ENCODE results near the gene BANK1. TPM values are rescaled to one million over a fixed set of nuclear protein-coding genes. Genes with fewer than 3 reads are reported as not detected.
A peak's percentile ranks its signal among the peaks of the same experiment; 100 is the strongest.

BANK1 gene
- total RNA-seq, 2 experiments from 2014 or later, result 0.33 to 0.68 TPM

DNA sequence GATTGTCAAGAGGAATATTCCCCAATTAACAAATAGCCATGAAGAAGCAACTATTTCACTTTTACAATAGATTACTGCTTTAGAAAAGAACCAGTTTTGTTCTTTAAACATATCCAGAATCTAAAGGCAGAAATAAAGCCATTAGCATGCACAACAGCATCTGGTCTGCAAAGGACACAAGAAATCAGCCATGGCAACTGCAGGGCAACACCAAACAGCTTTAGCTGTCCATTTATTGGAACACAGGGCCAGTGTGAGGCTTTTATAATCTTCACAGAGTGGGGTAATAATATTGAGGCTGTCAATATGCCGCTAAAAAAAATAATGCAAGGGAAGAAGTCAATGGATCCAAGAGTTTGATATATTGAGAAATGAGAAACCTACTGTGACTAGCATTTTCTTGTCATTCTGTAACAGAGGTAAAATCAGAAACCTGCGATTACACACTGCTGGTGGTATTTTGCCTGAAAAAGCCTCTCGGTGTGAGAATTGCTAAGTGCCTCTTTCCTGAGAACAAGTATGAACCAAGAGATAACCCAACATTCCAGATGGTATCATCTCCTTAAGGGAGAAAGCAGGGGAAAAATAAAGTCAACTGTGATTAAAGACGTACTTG lies 2.7 kb upstream of the BANK1 start:
- H3K4me3 Mint-ChIP-seq, result no peak overlapping the region
- H3K27me3 Mint-ChIP-seq, result peaks cover 28% of the 10 kb centered on the region
- no peaks in the 10 kb centered on the region for H3K36me3 Mint-ChIP-seq (ENCODE audit: low read depth)
- peaks cover 2% of the 10 kb centered on the region for H3K9me3 Mint-ChIP-seq
- no peak for DNase-seq
- POLR2A ChIA-PET, result no interaction called here
- H3K27ac Mint-ChIP-seq, result no peak overlapping the region
- CTCF ChIA-PET, result no interaction called here
- peaks cover 32% of the 10 kb centered on the region for H3K4me1 Mint-ChIP-seq

- Mint-ChIP-seq H3K27me3 (peaks cover 49% of the 10 kb centered on the region), H3K27ac (no peak overlapping the region), H3K9me3 (peaks cover 2% of the 10 kb centered on the region), H3K36me3 (ENCODE audit: low read depth) (no peaks in the 10 kb centered on the region), H3K4me3 (peak overlapping the region; percentile 22), H3K4me1 (peaks cover 14% of the 10 kb centered on the region)
- CTCF ChIA-PET, result no interaction called here
- DNase-seq, result no peak
- POLR2A ChIA-PET, result no interaction called here
Observed at GRCh38 chr4:101791182-101791558, 640 bp downstream of the BANK1 start.

DNA sequence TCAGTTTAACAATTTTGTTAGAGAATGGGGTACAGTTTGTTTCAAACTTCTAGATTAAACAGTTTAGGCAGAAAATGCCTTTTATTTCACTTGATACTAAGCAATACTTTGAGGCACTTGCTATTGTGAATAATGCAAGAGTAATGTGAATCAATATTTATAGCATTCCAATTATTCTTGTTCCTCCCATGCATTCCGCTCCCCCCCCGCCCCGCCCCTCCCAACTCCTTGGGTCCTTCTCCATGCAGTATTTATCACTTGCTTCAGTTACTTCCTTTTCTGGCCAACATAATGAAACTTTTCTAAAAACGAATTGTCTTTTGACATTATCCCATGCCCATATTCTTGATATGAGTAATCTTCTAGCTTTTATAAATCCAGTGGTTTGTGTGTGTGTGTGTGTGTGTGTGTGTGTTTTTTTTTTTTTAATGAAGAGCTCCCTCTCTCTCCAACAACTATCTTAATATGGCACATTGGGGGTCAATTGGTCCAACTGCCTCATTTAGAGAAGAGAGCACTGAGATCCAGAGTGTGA lies 1.6 kb downstream of the BANK1 start:
- DNase-seq, result no peak
- H3K4me1 Mint-ChIP-seq, result peaks cover 12% of the 10 kb centered on the region
- no peaks in the 10 kb centered on the region for H3K36me3 Mint-ChIP-seq (ENCODE audit: low read depth)
- no peak overlapping the region for H3K4me3 Mint-ChIP-seq
- H3K27ac Mint-ChIP-seq, result no peak overlapping the region
- no peaks in the 10 kb centered on the region for H3K9me3 Mint-ChIP-seq
- POLR2A ChIA-PET, result no interaction called here
- peaks cover 49% of the 10 kb centered on the region for H3K27me3 Mint-ChIP-seq
- CTCF ChIA-PET, result no interaction called here

GRCh38 chr4:101793397-101793796 lies 2.9 kb downstream of the BANK1 start:
- Mint-ChIP-seq H3K27me3 (peaks cover 55% of the 10 kb centered on the region), H3K27ac (no peak overlapping the region), H3K4me1 (peaks cover 12% of the 10 kb centered on the region), H3K9me3 (no peaks in the 10 kb centered on the region), H3K36me3 (ENCODE audit: low read depth) (no peaks in the 10 kb centered on the region), H3K4me3 (no peak overlapping the region)
- ChIA-PET POLR2A (no interaction called here), CTCF (no interaction called here)
- DNase-seq, result no peak

DNA sequence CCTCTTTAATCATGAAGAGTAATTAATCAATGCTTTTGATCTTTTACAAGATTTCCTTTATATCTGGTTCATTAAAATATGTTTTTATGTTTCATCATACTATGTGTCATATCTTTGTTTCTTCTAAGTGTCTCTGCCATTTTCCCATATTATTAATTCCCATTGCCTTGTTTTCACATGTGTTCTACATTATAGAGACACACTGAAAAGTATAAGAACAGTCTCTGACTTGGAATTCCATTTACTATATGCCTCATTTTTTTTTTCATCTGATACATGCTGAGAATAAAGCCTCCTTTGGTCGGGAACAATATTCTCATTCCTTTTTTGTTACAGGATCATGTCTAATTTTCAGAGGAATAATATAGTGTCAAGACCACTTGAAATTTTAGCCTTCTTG lies 4.3 kb downstream of the BANK1 start:
- Mint-ChIP-seq H3K36me3 (ENCODE audit: low read depth) (no peaks in the 10 kb centered on the region), H3K9me3 (no peaks in the 10 kb centered on the region), H3K27ac (no peak overlapping the region), H3K4me3 (no peak overlapping the region), H3K27me3 (peaks cover 59% of the 10 kb centered on the region), H3K4me1 (peaks cover 12% of the 10 kb centered on the region)
- ChIA-PET CTCF (no interaction called here), POLR2A (no interaction called here)
- DNase-seq, result no peak

GRCh38 chr4:101795704-101796103 lies 5.2 kb downstream of the BANK1 start:
- H3K4me1 Mint-ChIP-seq, result peaks cover 5% of the 10 kb centered on the region
- ChIA-PET CTCF (no interaction called here), POLR2A (no interaction called here)
- no peak overlapping the region for H3K4me3 Mint-ChIP-seq
- H3K27ac Mint-ChIP-seq, result no peak overlapping the region
- peaks cover 59% of the 10 kb centered on the region for H3K27me3 Mint-ChIP-seq
- no peaks in the 10 kb centered on the region for H3K9me3 Mint-ChIP-seq
- no peak for DNase-seq
- H3K36me3 Mint-ChIP-seq (ENCODE audit: low read depth), result no peaks in the 10 kb centered on the region

- ChIA-PET POLR2A (no interaction called here), CTCF (no interaction called here)
- no peak for DNase-seq
- Mint-ChIP-seq H3K36me3 (ENCODE audit: low read depth) (no peaks in the 10 kb centered on the region), H3K4me1 (peaks cover 12% of the 10 kb centered on the region), H3K27ac (no peak overlapping the region), H3K9me3 (no peaks in the 10 kb centered on the region), H3K27me3 (peaks cover 29% of the 10 kb centered on the region), H3K4me3 (no peak overlapping the region)
Observed at GRCh38 chr4:101801958-101802357, 11.4 kb downstream of the BANK1 start.

DNA sequence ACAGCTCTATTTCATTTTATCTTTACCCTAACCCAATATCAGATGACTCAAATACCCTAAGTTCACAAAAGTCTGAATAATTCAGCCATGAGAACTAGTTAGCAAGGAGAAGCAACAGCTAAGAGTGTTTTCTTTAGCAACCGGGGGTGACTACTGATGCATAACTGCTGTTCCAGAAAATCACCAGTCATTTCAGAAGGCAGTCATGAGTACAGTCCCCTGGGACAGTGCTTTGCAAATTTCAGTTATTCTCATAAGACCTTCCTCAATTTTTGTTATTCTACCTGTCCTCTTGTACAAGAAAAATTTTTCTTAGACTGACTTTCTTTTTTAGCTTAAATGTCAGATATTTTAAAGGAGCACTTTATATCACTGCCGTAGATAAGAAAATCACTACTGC lies 16.4 kb downstream of the BANK1 start:
- H3K9me3 Mint-ChIP-seq, result no peaks in the 10 kb centered on the region
- no peak overlapping the region for H3K27ac Mint-ChIP-seq
- POLR2A ChIA-PET, result no interaction called here
- no peaks in the 10 kb centered on the region for H3K36me3 Mint-ChIP-seq (ENCODE audit: low read depth)
- DNase-seq, result no peak
- no peak overlapping the region for H3K4me3 Mint-ChIP-seq
- CTCF ChIA-PET, result no interaction called here
- H3K4me1 Mint-ChIP-seq, result peaks cover 10% of the 10 kb centered on the region
- H3K27me3 Mint-ChIP-seq, result peaks cover 12% of the 10 kb centered on the region

DNA sequence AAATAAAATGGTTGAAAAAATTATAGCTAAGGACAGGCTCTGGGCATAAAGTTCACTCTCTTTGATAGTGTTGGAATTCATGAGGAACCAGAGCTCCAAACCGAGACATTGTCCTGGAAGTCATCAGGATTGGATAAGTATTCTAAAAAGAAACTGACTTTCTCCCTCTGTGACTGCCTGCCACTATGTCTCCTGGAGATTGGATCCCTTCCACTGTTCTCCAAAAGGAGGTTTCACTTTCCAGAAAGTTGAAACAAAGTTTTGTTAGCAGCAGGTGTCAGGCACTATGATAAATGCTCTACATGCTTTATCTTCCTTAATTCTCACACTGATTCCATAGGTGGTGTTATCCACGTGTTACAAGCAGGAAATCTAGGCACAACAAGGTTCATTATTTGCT lies 16.8 kb downstream of the BANK1 start:
- ChIA-PET CTCF (no interaction called here), POLR2A (no interaction called here)
- Mint-ChIP-seq H3K4me3 (no peak overlapping the region), H3K9me3 (no peaks in the 10 kb centered on the region), H3K36me3 (ENCODE audit: low read depth) (no peaks in the 10 kb centered on the region), H3K27me3 (peaks cover 12% of the 10 kb centered on the region), H3K4me1 (peaks cover 5% of the 10 kb centered on the region), H3K27ac (no peak overlapping the region)
- DNase-seq, result no peak

DNA sequence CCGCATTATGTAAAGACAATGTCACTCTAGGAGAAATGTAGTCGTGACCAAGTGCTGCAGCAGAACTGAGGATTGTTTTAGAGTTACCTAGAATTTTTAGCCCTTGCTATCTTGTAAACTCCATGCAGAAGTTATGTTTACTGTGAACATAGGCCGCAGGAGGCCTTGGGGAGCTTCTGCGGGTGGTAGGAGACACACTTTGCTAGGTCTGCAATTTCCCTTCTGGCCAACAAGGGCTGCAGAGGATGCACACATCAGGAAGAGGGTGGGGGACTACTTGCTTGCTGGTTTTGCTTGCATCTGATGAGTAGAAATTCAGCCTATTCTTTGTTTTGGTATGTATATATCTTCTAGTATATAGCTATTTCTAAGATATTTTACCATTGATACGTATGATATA lies 23.1 kb downstream of the BANK1 start:
- H3K36me3 Mint-ChIP-seq (ENCODE audit: low read depth), result no peaks in the 10 kb centered on the region

DNA sequence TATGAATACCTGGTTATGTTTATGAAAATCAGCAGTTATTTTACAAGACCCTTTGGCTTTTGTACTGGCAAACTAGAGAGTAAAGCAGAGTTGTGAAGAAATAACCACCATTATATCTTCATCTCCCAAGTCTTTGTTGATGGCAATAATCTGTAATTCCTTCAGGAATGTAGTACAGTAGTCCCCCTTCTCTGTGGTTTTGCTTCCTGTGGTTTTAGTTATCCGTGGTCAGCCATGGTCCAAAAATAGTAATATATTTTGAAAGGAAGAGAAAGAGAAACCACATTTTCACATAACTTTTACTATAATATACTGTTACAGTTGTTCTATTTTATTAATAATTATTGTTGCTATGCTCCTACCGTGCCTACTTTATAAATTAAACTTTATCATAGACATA lies 27.8 kb downstream of the BANK1 start:
- no peak overlapping the region for H3K27ac Mint-ChIP-seq
- no peak for DNase-seq
- no peaks in the 10 kb centered on the region for H3K4me1 Mint-ChIP-seq
- POLR2A ChIA-PET, result no interaction called here
- no peak overlapping the region for H3K4me3 Mint-ChIP-seq
- peaks cover 9% of the 10 kb centered on the region for H3K9me3 Mint-ChIP-seq
- CTCF ChIA-PET, result no interaction called here
- no peaks in the 10 kb centered on the region for H3K36me3 Mint-ChIP-seq (ENCODE audit: low read depth)
- H3K27me3 Mint-ChIP-seq, result peaks cover 13% of the 10 kb centered on the region

More for the DNA sequence above, 23.1 kb downstream of the BANK1 start:
- DNase-seq, result no peak
- Mint-ChIP-seq H3K4me3 (no peak overlapping the region), H3K27ac (no peak overlapping the region), H3K9me3 (no peaks in the 10 kb centered on the region), H3K4me1 (no peaks in the 10 kb centered on the region), H3K27me3 (peaks cover 11% of the 10 kb centered on the region)
- CTCF ChIA-PET, result no interaction called here
- POLR2A ChIA-PET, result no interaction called here

- Mint-ChIP-seq H3K36me3 (ENCODE audit: low read depth) (no peaks in the 10 kb centered on the region), H3K27me3 (peaks cover 5% of the 10 kb centered on the region), H3K4me3 (no peak overlapping the region), H3K27ac (no peak overlapping the region), H3K9me3 (peaks cover 9% of the 10 kb centered on the region), H3K4me1 (no peaks in the 10 kb centered on the region)
- ChIA-PET POLR2A (no interaction called here), CTCF (no interaction called here)
- DNase-seq, result no peak
Observed at GRCh38 chr4:101823864-101824263, 33.3 kb downstream of the BANK1 start.

DNA sequence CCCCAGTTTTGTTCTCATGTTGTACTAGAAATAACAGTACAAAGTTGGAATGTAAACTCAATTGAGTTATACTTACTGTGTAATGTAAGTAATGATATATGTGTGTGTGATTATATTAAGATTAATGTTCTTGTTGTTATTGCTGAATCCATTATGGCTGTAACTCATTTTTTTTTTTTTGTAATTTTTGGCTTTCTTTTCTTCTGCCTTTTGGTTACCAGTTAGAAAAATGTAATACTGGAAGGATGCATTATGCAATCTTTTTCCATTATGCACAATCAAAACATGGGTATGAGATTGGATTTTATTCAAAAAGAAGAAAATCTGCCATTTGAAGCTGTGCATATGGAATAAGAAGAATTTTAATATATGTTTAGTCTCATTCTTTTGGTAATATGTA lies 34.0 kb downstream of the BANK1 start:
- H3K4me3 Mint-ChIP-seq, result no peak overlapping the region
- ChIA-PET POLR2A (no interaction called here), CTCF (no interaction called here)
- no peaks in the 10 kb centered on the region for H3K4me1 Mint-ChIP-seq
- no peak for DNase-seq
- H3K9me3 Mint-ChIP-seq, result peaks cover 9% of the 10 kb centered on the region
- no peak overlapping the region for H3K27ac Mint-ChIP-seq
- peaks cover 5% of the 10 kb centered on the region for H3K27me3 Mint-ChIP-seq
- H3K36me3 Mint-ChIP-seq (ENCODE audit: low read depth), result no peaks in the 10 kb centered on the region

GRCh38 chr4:101825953-101826352 lies 35.4 kb downstream of the BANK1 start:
- ChIA-PET CTCF (no interaction called here), POLR2A (no interaction called here)
- DNase-seq, result no peak
- Mint-ChIP-seq H3K9me3 (peaks cover 7% of the 10 kb centered on the region), H3K4me1 (no peaks in the 10 kb centered on the region), H3K27me3 (no peaks in the 10 kb centered on the region), H3K4me3 (no peak overlapping the region), H3K36me3 (ENCODE audit: low read depth) (no peaks in the 10 kb centered on the region), H3K27ac (no peak overlapping the region)

DNA sequence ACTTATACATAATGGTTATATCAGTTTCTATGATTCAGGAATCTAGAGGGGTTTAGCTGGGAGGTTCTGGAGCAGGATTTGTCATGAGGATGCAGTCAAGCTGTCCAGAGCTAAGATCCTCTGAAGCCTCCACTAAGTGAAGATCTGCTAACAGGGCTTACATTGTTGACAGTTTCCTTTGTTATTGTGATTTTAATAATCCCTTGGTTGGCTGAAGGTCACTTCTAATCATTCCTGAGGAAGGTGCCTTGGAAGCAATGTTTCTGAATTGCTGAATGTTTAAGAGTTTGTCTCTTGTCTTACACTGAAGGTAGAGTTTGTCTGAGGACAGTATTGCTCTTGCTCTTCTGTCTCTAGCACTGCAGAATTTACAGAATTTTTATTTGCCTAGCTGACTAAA lies 41.3 kb downstream of the BANK1 start:
- Mint-ChIP-seq H3K27me3 (peaks cover 4% of the 10 kb centered on the region), H3K36me3 (ENCODE audit: low read depth) (no peaks in the 10 kb centered on the region)
- POLR2A ChIA-PET, result no interaction called here

More for the DNA sequence above, 41.3 kb downstream of the BANK1 start:
- no peak for DNase-seq
- Mint-ChIP-seq H3K9me3 (no peaks in the 10 kb centered on the region), H3K4me3 (no peak overlapping the region), H3K27ac (no peak overlapping the region), H3K4me1 (no peaks in the 10 kb centered on the region)
- CTCF ChIA-PET, result no interaction called here
